Mucosa of descending colon (tissue), 3 donors: Measurements from ENCODE around the gene SLC9B2. TPM values are rescaled to one million over a fixed set of nuclear protein-coding genes. Genes with fewer than 3 reads are reported as not detected.

Source experiments
- ATAC-seq: fragments of 200-7000 bp; cut with Tn5 transposase; one replicate; pipeline ENCODE4 v1.9.1; 2020; ENCODE audit warnings: mild to moderate bottlenecking, moderate library complexity
- DNase-seq, 3 donors: peaks; one replicate each; pipeline ENCODE4 v3.0.0-alpha.2; 2020
- H3K36me3 ChIP-seq: fragments of 200-600 bp; one replicate; pipeline ENCODE4 v1.8.0; 2021; ENCODE audit warnings: low read depth, mild to moderate bottlenecking
- H3K4me1 ChIP-seq: fragments of 200-600 bp; one replicate; pipeline ENCODE4 v1.8.0; 2021; ENCODE audit warnings: low read depth, mild to moderate bottlenecking
- H3K4me3 ChIP-seq: fragments of 200-600 bp; one replicate; pipeline ENCODE4 v1.8.0; 2021; ENCODE audit warnings: mild to moderate bottlenecking
- H3K9me3 ChIP-seq: fragments of 200-600 bp; one replicate; pipeline ENCODE4 v1.8.0; 2021; ENCODE audit warnings: mild to moderate bottlenecking
- CTCF ChIP-seq: fragments of 200-600 bp; IDR thresholded peaks from one replicate; pipeline ENCODE4 v1.8.0; 2022; ENCODE audit warnings: antibody characterized with exemption, mild to moderate bottlenecking
- intact Hi-C, 2 donors: fragments of 100-400 bp; cut with DNase I in 1 of 2; cut with micrococcal nuclease in 1 of 2; formaldehyde crosslinking; loops; one replicate each; pipeline versions ENCODE4 v1.11.0 to v1.11.1; 2022; cut with DNase I, micrococcal nuclease
- total RNA-seq, 3 donors: library from RNA; stranded (reverse); fragmentation: NEBNext Ultra II Directional in 2 of 3; extraction: Animal tissue kit (Norgen Biotek cat#: 25700) in 2 of 3; gene quantifications; one replicate each; pipeline versions ENCODE4 v1.2.1 to v1.2.4, GENCODE V29; 2021 to 2023
- donor health status: DM: no; HTN: no; CAD: no; lungs with moderate emphysema.
- donor health status: DM: no; HTN: no; CAD: no.
- donor health status: DM: no; HTN: yes; CAD: no.

SLC9B2 gene
- total RNA-seq, 3 donors from 2014 or later, result 0.84 to 9.7 (median 2.9) TPM

DNA sequence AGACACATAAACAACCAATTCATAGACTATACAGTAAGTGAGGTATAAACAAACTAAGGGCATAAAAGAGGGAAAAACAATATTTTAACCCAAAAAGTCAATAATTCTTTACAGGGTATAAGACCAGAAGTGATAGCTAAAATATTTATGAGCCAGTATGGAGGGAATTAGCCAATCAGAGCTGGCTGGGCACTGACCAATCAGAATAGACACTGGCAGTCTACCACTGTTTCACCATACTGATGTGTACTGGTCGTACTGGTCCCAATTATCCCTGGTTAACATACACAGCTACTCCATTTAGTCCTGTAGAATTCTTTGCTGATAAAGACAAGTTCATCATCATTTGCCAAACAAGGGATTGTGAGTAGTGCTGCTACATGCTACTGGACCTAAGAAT, 47.3 kb downstream of the SLC9B2 start:
- no peaks in the 10 kb centered on the region for H3K36me3 ChIP-seq
- ATAC-seq (no peak), DNase-seq (no peak)
- no peaks in the 10 kb centered on the region for H3K9me3 ChIP-seq
- H3K4me1 ChIP-seq, result no peaks in the 10 kb centered on the region
- no peak overlapping the region for H3K4me3 ChIP-seq
- no peak for TF ChIP-seq CTCF
- intact Hi-C loops, result no loop called here

DNA sequence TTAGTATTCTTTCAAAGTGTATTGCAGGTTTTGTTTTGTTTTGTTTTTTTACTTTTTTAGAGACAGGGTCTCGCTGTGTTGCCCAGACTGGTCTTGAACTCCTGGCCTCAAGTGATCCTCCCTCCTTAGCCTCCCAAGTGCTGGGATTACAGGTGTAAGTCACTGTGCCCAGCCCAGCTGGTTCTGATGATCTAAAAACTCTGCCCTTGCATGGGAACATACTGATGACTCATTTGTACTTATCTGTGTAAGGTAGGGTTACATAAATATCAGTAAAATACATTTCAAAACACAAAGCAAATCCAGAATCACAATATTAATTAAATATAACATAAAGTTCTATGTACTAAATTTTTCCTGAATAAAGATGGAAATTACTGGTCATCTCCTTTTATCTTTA, 49.7 kb downstream of the SLC9B2 start:
- Histone ChIP-seq H3K36me3 (no peaks in the 10 kb centered on the region), H3K9me3 (no peaks in the 10 kb centered on the region), H3K4me3 (no peak overlapping the region), H3K4me1 (no peaks in the 10 kb centered on the region)
- DNase-seq (no peak), ATAC-seq (no peak)
- no peak for TF ChIP-seq CTCF
- intact Hi-C loops, result no loop called here

DNA sequence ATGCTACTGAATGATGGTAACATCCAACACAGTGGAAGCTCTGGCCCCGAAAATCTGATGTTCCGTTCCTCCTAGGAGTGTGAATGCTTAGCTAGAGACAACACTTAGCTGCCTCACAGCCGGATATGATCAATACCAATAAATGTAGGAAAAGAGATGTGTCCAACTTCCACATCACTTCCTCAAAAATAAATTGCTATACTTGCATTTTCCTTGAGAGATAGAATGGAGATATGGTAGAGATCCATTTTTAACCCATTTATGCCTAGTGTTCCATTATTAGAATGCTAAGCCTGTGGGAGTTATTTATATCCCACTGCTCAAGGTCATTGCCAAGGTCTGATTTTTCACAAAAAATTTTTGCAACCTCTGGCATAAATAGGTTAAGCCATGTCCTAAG, 51.6 kb downstream of the SLC9B2 start:
- H3K4me3 ChIP-seq, result no peak overlapping the region
- TF ChIP-seq CTCF, result no peak
- ATAC-seq, result no peak
- DNase-seq, result no peak
- H3K9me3 ChIP-seq, result no peaks in the 10 kb centered on the region
- intact Hi-C loops, result no loop called here
- no peaks in the 10 kb centered on the region for H3K4me1 ChIP-seq
- no peaks in the 10 kb centered on the region for H3K36me3 ChIP-seq

DNA sequence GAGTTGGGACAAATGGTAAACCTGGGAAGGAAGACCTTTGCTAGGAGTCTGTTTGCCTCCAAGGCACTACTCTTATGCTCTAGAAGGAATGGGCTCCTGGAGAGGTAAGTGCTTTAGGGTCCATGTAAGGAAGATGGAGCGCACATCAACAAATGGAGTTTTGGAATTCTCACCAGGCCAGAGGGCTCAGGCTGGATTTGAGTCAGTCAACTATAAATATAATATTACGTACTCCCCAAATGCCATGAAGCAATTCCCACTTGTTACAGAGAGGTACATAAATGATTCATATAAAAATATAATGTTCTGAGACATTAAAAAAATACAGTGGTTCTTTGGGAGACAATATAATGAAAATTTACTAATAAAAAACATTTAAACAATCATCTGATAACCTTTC, 55.4 kb downstream of the SLC9B2 start:
- no peak for DNase-seq
- intact Hi-C loops, result no loop called here
- ATAC-seq, result no peak

GRCh38 chr4:103019308-103020124, 57.0 kb downstream of the SLC9B2 start, which contains the start of gene SLC9B1:
Gene SLC9B1, minus strand, starts transcription at chr4:103019705. Its CDS starts 27,994 bp downstream, at chr4:102991711.
- intact Hi-C loops, result loop anchor here in 1 of 2 donors (10.0 kb wide), 2 partner anchors 395 to 575 kb away; no protein-coding TSS in a partner anchor
- DNase-seq (peak; percentile 98), ATAC-seq (peak; percentile 100)
- Histone ChIP-seq H3K4me3 (no peak within 1 kb of the TSS), H3K36me3 (no peaks in the 10 kb centered on the region), H3K9me3 (no peaks in the 10 kb centered on the region), H3K4me1 (peaks cover 8% of the 10 kb centered on the region)
- no peak for TF ChIP-seq CTCF

More for the DNA sequence above, 55.4 kb downstream of the SLC9B2 start:
- H3K4me3 ChIP-seq, result no peak overlapping the region
- H3K36me3 ChIP-seq, result no peaks in the 10 kb centered on the region
- TF ChIP-seq CTCF, result no peak
- no peaks in the 10 kb centered on the region for H3K9me3 ChIP-seq
- H3K4me1 ChIP-seq, result peaks cover 8% of the 10 kb centered on the region
